ENCODE measurements around the gene LPCAT2.

GRCh38 chr16:55506083-55506482, 2.8 kb upstream of the LPCAT2 start:
- TF ChIP-seq, protein P1, sequence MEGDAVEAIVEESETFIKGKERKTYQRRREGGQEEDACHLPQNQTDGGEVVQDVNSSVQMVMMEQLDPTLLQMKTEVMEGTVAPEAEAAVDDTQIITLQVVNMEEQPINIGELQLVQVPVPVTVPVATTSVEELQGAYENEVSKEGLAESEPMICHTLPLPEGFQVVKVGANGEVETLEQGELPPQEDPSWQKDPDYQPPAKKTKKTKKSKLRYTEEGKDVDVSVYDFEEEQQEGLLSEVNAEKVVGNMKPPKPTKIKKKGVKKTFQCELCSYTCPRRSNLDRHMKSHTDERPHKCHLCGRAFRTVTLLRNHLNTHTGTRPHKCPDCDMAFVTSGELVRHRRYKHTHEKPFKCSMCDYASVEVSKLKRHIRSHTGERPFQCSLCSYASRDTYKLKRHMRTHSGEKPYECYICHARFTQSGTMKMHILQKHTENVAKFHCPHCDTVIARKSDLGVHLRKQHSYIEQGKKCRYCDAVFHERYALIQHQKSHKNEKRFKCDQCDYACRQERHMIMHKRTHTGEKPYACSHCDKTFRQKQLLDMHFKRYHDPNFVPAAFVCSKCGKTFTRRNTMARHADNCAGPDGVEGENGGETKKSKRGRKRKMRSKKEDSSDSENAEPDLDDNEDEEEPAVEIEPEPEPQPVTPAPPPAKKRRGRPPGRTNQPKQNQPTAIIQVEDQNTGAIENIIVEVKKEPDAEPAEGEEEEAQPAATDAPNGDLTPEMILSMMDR (IDR thresholded peaks at IDR 0.05) = no peak
- no peak for TF ChIP-seq POLR2AphosphoS5 (IDR thresholded peaks at IDR 0.05; ENCODE audit: insufficient read depth in 1 of 2, low read depth in 1 of 2)

Data from vagina (tissue), 2 donors.